GM12873 (cell line): ENCODE measurements around the gene RGCC.

Source experiments
- TF ChIP-seq, protein P1 (sequence below): IDR thresholded peaks from 2 replicates; pipeline ENCODE4 v1.5.1; 2012; ENCODE audit warnings: low read depth, mild to moderate bottlenecking, moderate library complexity, low read length, control low read depth; ENCODE audit not compliant: insufficient read depth; ENCODE audit errors: missing control alignments

RGCC gene

GRCh38 chr13:41456768-41457588 lies at the start of gene RGCC:
RGCC (plus strand) TSS chr13:41457550; CDS start chr13:41457708, 158 bp downstream.
- TF ChIP-seq, protein P1, sequence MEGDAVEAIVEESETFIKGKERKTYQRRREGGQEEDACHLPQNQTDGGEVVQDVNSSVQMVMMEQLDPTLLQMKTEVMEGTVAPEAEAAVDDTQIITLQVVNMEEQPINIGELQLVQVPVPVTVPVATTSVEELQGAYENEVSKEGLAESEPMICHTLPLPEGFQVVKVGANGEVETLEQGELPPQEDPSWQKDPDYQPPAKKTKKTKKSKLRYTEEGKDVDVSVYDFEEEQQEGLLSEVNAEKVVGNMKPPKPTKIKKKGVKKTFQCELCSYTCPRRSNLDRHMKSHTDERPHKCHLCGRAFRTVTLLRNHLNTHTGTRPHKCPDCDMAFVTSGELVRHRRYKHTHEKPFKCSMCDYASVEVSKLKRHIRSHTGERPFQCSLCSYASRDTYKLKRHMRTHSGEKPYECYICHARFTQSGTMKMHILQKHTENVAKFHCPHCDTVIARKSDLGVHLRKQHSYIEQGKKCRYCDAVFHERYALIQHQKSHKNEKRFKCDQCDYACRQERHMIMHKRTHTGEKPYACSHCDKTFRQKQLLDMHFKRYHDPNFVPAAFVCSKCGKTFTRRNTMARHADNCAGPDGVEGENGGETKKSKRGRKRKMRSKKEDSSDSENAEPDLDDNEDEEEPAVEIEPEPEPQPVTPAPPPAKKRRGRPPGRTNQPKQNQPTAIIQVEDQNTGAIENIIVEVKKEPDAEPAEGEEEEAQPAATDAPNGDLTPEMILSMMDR, result no peak

DNA sequence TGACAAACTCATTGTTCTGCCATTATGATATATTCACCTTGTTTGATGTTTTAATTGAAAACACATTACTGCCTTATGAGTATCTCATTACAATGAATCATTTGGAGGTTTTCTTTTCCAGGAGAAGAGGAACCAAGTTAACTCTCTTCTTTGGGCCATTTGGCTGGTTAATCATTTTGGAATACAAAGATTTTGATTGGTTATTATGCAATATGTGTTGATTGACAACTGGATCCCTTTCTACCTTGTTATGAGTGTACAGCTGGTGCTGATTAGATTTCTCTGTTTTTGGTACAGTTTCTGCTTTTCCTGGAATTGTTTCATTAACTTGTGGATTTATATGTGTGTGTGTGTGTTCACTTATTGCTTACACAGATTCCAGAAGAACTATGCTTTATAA lies 49.2 kb upstream of the RGCC start:
- TF ChIP-seq, protein P1, result no peak

DNA sequence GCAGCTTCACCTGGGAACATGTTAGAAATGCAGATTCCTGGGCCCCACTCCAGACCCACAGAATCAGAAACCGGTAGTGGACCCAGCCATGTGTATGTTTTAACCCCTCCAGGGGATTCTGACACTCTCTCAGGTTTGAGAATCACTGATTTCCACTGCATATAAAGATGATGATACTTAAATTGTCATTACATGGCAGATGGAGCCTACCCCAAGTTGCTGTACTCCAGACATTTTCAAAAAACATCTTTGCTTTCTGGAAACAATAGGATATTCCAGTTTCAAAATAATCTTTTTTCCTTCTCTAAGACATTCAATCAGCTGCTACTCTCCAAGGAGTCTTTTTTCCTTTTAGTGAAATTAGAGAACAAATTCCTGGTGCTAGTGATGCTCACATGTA lies 48.6 kb upstream of the RGCC start:
- TF ChIP-seq, protein P1, result no peak

- TF ChIP-seq, protein P1, result no peak
Observed at GRCh38 chr13:41409611-41410010, 47.7 kb upstream of the RGCC start.

DNA sequence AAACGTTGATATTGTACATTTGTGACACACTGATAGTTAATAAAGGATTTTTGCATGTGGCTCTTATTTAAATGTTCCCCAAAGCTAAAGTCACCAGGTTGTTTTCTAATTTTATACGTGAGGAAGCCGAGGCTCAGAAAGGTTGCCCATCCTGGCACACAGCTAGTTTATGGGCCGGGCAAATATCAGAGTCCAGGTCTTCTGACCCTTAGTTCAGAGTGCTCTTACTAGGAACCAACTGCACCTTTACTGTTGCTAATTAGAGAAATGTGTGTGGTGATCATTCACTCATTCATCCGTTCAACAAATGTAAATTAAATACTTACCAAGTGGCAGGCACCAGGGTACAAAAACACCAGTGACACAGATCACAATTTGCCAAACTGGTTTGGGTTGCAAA lies 46.3 kb upstream of the RGCC start:
- TF ChIP-seq, protein P1, result no peak

DNA sequence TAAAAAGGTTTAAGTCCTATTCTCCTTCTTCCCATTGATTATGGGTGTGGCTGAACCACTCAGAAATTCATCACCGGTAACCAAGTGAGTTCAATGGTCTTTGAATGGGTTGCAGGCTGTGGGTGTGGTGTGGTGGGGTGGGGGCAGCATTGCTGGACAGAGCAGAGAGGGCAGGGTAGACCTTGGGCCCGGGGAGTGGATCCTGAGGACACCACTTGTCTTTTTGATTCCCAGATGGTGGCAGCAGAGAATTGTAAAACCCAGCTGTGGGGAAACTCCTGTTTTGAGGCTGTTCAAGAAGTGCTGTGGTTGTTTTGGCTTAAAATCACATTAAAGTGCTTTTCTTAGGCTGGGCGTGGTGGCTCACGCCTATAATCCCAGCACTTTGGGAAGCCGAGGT lies 45.8 kb upstream of the RGCC start:
- TF ChIP-seq, protein P1, result peak; percentile 43

- TF ChIP-seq, protein P1, result no peak
Observed at GRCh38 chr13:41413872-41414271, 43.5 kb upstream of the RGCC start.
